ENCODE results near the gene BRWD1. TPM values are rescaled to one million over a fixed set of nuclear protein-coding genes. Genes with fewer than 3 reads are reported as not detected.

Gene BRWD1
- total RNA-seq, 2 donors from 2014 or later, result 44.8 to 45.2 TPM

GRCh38 chr21:39345440-39345839 lies 32.0 kb upstream of the BRWD1 start:
- peaks cover 36% of the 10 kb centered on the region for H3K4me1 Mint-ChIP-seq (ENCODE audit: low read depth)
- H3K4me3 Mint-ChIP-seq, result peak overlapping the region; percentile 16 to 80
- H3K27me3 Mint-ChIP-seq (ENCODE audit: low read depth), result no peaks in the 10 kb centered on the region
- ATAC-seq (replicated peaks in 1 of 2) (no peak), DNase-seq (no peak)
- peak overlapping the region; percentile 95 for H3K27ac Mint-ChIP-seq
- H3K36me3 Mint-ChIP-seq (ENCODE audit: insufficient read depth in 2 of 2), result peaks cover 19 to 37% of the 10 kb centered on the region in 2 donors
- H3K9me3 Mint-ChIP-seq, result no peaks in the 10 kb centered on the region

DNA sequence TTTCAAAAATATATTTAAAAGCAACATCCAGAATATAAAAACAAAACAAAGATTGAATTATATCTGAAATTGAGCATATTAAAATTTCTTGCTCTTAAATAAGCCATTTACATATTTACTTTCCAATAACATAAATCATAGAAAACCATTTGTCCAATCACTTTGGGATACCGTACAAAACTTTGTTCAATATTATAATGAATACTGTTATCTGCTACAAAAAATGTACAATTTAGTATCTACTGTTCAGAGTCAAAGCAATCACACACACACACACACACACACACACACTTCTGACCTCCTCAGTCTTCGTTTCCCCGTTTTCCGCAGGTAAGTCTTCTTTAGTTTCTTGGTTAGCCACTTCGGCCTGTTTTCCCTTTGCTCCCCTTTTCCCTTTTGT lies 31.4 kb upstream of the BRWD1 start:
- Mint-ChIP-seq H3K36me3 (ENCODE audit: insufficient read depth in 2 of 2) (peaks cover 19 to 37% of the 10 kb centered on the region in 2 donors), H3K4me3 (peak overlapping the region in 1 of 2 donors; percentile 80), H3K9me3 (no peaks in the 10 kb centered on the region), H3K27me3 (ENCODE audit: low read depth) (no peaks in the 10 kb centered on the region), H3K4me1 (ENCODE audit: low read depth) (peaks cover 31% of the 10 kb centered on the region), H3K27ac (peak overlapping the region; percentile 95)
- ATAC-seq (replicated peaks in 1 of 2) (no peak), DNase-seq (no peak)

GRCh38 chr21:39341249-39341923 lies 28.0 kb upstream of the BRWD1 start:
- no peak for DNase-seq
- H3K27me3 Mint-ChIP-seq (ENCODE audit: low read depth), result no peaks in the 10 kb centered on the region
- H3K27ac Mint-ChIP-seq, result no peak overlapping the region
- H3K9me3 Mint-ChIP-seq, result no peaks in the 10 kb centered on the region
- no peak overlapping the region for H3K4me3 Mint-ChIP-seq
- no peak for ATAC-seq (replicated peaks in 1 of 2)
- H3K36me3 Mint-ChIP-seq (ENCODE audit: insufficient read depth in 2 of 2), result peaks cover 13 to 26% of the 10 kb centered on the region in 2 donors
- peaks cover 15% of the 10 kb centered on the region for H3K4me1 Mint-ChIP-seq (ENCODE audit: low read depth)

DNA sequence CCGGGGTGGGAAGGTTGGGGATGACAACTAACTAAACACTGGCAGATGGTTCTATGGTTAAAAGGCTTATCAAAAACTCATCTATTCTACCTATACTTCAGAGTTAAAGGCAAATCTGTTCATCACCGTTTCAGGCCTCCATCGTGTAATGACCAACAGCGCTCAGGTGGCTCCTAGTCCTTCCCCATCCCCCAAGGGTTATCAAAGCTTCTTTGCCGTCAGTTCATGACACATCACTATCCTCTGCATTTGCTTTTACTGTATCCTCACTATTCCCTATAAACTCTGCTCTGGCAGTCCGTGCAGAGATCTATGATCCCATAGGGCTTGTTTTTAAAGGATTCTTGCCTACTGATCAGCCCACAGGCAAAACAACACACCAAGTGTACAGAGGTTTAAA lies 27.3 kb upstream of the BRWD1 start:
- DNase-seq, result no peak
- peaks cover 8% of the 10 kb centered on the region for H3K4me1 Mint-ChIP-seq (ENCODE audit: low read depth)
- H3K4me3 Mint-ChIP-seq, result no peak overlapping the region
- ATAC-seq (replicated peaks in 1 of 2), result no peak
- no peaks in the 10 kb centered on the region for H3K27me3 Mint-ChIP-seq (ENCODE audit: low read depth)
- H3K9me3 Mint-ChIP-seq, result no peaks in the 10 kb centered on the region
- no peak overlapping the region for H3K27ac Mint-ChIP-seq
- peaks cover 13 to 22% of the 10 kb centered on the region in 2 donors for H3K36me3 Mint-ChIP-seq (ENCODE audit: insufficient read depth in 2 of 2)

DNA sequence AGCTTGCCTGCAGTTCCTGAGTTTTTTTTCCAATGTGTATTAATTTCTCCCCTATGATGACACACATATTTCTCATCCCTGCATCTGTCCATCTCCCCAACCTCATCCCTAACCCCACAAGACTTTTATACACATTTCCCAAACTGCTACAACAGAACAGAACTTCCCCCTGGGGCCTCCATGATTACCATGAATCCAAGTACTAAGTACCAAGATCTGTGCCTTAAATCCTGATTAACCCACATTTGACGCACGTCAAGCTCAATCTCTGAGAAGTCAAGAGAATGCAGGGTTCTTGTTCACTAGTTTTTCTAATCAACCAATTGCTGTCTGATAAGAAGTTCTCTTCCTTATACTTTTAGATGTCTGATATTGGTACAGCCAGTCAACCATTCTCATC lies 25.8 kb upstream of the BRWD1 start:
- H3K9me3 Mint-ChIP-seq, result no peaks in the 10 kb centered on the region
- H3K4me1 Mint-ChIP-seq (ENCODE audit: low read depth), result no peaks in the 10 kb centered on the region
- H3K36me3 Mint-ChIP-seq (ENCODE audit: insufficient read depth in 2 of 2), result peaks cover 5 to 14% of the 10 kb centered on the region in 2 donors
- ATAC-seq (replicated peaks in 1 of 2) (no peak), DNase-seq (no peak)
- no peaks in the 10 kb centered on the region for H3K27me3 Mint-ChIP-seq (ENCODE audit: low read depth)
- H3K4me3 Mint-ChIP-seq, result no peak overlapping the region
- H3K27ac Mint-ChIP-seq, result no peak overlapping the region

DNA sequence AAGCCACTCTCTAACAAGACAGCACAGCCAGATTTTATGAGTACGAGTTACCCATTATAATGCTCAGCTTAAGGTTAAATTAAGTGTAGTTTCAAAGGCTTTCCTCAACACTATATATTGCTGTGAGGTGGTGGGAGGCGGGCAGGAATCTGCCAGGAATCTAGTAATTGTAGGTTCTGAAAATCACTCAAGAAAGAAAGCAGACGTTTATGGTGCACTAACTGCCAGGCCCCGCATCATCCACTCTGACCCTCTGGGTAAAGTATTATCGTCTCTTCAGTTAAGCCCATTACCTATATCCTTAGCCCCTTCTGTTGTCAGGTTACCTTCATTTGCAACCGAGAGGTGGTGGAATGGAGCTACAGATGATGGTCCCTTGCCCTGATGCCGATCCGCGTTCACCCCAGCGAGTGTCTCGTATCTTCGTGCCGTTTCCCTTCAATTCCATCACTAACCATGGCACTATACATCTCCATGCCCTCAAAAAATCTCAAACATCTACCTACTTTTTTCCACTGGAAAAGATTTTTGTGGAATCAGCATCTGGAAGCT lies 23.1 kb upstream of the BRWD1 start:
- H3K27me3 Mint-ChIP-seq (ENCODE audit: low read depth), result no peaks in the 10 kb centered on the region
- no peak overlapping the region for H3K27ac Mint-ChIP-seq
- H3K36me3 Mint-ChIP-seq (ENCODE audit: insufficient read depth in 2 of 2), result peaks cover 0 to 2% of the 10 kb centered on the region in 2 donors
- DNase-seq, result no peak
- H3K9me3 Mint-ChIP-seq, result no peaks in the 10 kb centered on the region
- no peaks in the 10 kb centered on the region for H3K4me1 Mint-ChIP-seq (ENCODE audit: low read depth)
- no peak for ATAC-seq (replicated peaks in 1 of 2)
- no peak overlapping the region for H3K4me3 Mint-ChIP-seq

DNA sequence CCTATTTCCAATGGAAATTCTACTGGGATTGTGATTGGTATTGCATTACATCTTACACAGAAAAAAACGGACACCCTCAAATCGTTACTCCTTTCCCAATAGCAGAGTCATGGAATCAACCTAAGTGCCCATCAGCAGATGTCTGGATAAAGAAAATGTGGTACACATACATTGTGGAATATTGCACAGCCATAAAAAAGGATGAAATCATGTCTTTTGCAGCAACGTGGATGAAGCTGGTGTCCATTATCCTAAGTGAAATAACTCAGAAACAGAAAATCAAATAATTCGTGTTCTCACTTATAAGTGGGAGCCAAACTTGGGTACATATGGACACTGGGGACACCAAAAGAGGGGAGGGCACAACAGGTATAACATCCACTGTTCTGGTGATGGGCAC lies 21.2 kb upstream of the BRWD1 start:
- ATAC-seq (replicated peaks in 1 of 2) (no peak), DNase-seq (no peak)
- Mint-ChIP-seq H3K27me3 (ENCODE audit: low read depth) (no peaks in the 10 kb centered on the region), H3K4me3 (no peak overlapping the region), H3K27ac (no peak overlapping the region), H3K36me3 (ENCODE audit: insufficient read depth in 2 of 2) (no peaks in the 10 kb centered on the region), H3K9me3 (no peaks in the 10 kb centered on the region), H3K4me1 (ENCODE audit: low read depth) (no peaks in the 10 kb centered on the region)

- H3K27me3 Mint-ChIP-seq (ENCODE audit: low read depth), result no peaks in the 10 kb centered on the region
- ATAC-seq (replicated peaks in 1 of 2) (no peak), DNase-seq (no peak)
- no peaks in the 10 kb centered on the region for H3K4me1 Mint-ChIP-seq (ENCODE audit: low read depth)
- no peak overlapping the region for H3K4me3 Mint-ChIP-seq
- no peaks in the 10 kb centered on the region for H3K9me3 Mint-ChIP-seq
- no peak overlapping the region for H3K27ac Mint-ChIP-seq
- H3K36me3 Mint-ChIP-seq (ENCODE audit: insufficient read depth in 2 of 2), result no peaks in the 10 kb centered on the region
These were observed 18.7 kb upstream of the BRWD1 start for GRCh38 chr21:39332175-39332574.

- DNase-seq (no peak), ATAC-seq (replicated peaks in 1 of 2) (no peak)
- Mint-ChIP-seq H3K4me1 (ENCODE audit: low read depth) (no peaks in the 10 kb centered on the region), H3K9me3 (no peaks in the 10 kb centered on the region), H3K27ac (no peak overlapping the region), H3K27me3 (ENCODE audit: low read depth) (no peaks in the 10 kb centered on the region), H3K36me3 (ENCODE audit: insufficient read depth in 2 of 2) (no peaks in the 10 kb centered on the region), H3K4me3 (no peak overlapping the region)
These were observed 16.6 kb upstream of the BRWD1 start for GRCh38 chr21:39330001-39330400.

- Mint-ChIP-seq H3K4me3 (no peak overlapping the region), H3K9me3 (no peaks in the 10 kb centered on the region), H3K27me3 (ENCODE audit: low read depth) (no peaks in the 10 kb centered on the region), H3K4me1 (ENCODE audit: low read depth) (no peaks in the 10 kb centered on the region), H3K36me3 (ENCODE audit: insufficient read depth in 2 of 2) (no peaks in the 10 kb centered on the region), H3K27ac (no peak overlapping the region)
- ATAC-seq (replicated peaks in 1 of 2) (no peak), DNase-seq (no peak)
These were observed 14.3 kb upstream of the BRWD1 start for GRCh38 chr21:39327727-39328126.

DNA sequence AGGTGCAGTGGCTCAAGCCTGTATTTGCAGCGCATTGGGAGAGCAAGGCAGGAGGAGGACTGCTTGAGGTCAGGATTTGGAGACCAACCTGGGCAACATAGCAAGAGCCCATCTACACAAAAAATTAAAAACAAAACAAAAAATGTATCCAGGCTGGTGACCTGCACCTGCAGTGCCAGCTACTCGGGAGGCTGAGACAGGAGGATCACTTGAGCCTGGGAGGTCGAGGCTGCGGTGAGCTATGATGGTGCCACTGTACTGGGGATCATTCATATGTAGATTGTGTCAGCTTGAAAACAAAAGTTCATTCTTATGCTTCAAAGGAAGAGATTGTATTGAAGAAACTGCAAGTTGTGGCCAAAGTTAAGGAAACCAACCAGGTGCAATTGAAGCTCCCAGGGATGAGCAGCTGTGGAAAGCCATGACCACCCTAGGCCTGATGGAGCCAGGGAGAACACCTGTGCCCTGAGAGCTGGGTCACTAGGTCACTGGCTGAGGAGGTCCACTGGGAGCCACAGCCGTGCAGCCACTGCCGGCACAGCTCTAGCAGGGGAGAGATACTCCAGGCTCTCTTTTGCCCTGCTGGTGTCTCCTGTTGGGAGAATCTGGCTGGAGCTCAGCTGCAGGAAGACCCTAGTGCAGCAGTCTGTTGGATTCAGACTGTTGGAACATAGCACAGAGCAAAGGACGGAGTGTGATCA lies 13.3 kb upstream of the BRWD1 start:
- Mint-ChIP-seq H3K4me3 (no peak overlapping the region), H3K9me3 (no peaks in the 10 kb centered on the region), H3K27me3 (ENCODE audit: low read depth) (no peaks in the 10 kb centered on the region), H3K27ac (no peak overlapping the region), H3K36me3 (ENCODE audit: insufficient read depth in 2 of 2) (no peaks in the 10 kb centered on the region), H3K4me1 (ENCODE audit: low read depth) (no peaks in the 10 kb centered on the region)
- DNase-seq (no peak), ATAC-seq (replicated peaks in 1 of 2) (no peak)

GRCh38 chr21:39325458-39325857 lies 12.0 kb upstream of the BRWD1 start:
- Mint-ChIP-seq H3K27ac (no peak overlapping the region), H3K4me1 (ENCODE audit: low read depth) (no peaks in the 10 kb centered on the region), H3K9me3 (no peaks in the 10 kb centered on the region), H3K36me3 (ENCODE audit: insufficient read depth in 2 of 2) (no peaks in the 10 kb centered on the region), H3K27me3 (ENCODE audit: low read depth) (no peaks in the 10 kb centered on the region), H3K4me3 (no peak overlapping the region)
- ATAC-seq (replicated peaks in 1 of 2) (no peak), DNase-seq (no peak)

GRCh38 chr21:39321424-39321823 lies 8.0 kb upstream of the BRWD1 start:
- H3K36me3 Mint-ChIP-seq (ENCODE audit: insufficient read depth in 2 of 2), result no peaks in the 10 kb centered on the region
- H3K27me3 Mint-ChIP-seq (ENCODE audit: low read depth), result no peaks in the 10 kb centered on the region
- peaks cover 7% of the 10 kb centered on the region for H3K4me1 Mint-ChIP-seq (ENCODE audit: low read depth)
- H3K27ac Mint-ChIP-seq, result no peak overlapping the region
- ATAC-seq (replicated peaks in 1 of 2) (no peak), DNase-seq (no peak)
- no peak overlapping the region for H3K4me3 Mint-ChIP-seq
- H3K9me3 Mint-ChIP-seq, result no peaks in the 10 kb centered on the region

Measured in activated T-cell treated with anti-CD3 and anti-CD28 coated beads, Interleukin-2, amount 50 U/mL, for 72 hours (primary cell).